Measurements from ENCODE around the gene KRT23. TPM values are rescaled to one million over a fixed set of nuclear protein-coding genes. Genes with fewer than 3 reads are reported as not detected.

KRT23 gene
- total RNA-seq, 1 experiment from 2014 or later = 19.0 TPM

DNA sequence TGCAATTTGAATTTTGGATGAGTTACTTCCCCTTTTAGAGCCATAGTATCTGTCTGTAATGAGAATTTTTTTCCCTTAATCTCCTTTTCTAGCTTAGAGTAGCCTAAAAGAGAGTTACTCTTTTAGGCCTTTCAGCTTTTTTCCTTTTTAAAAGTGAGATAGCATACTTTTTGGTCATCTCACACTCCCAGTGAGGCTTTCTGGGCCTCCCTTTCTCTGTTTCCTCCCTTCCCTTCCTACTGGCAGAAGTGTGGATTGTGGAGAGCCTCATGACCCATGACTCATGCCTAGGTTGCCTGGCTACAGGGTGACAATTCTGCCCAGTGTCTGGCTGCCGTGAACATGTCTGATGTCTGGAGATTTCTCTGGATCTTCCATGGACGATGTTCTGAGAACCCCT, 15.2 kb downstream of the KRT23 start:
- no peak for DNase-seq (ENCODE audit: low read depth, low spot score)
- Histone ChIP-seq H3K4me3 (replicated peaks in 1 of 2; ENCODE audit: low read depth in 1 of 2, low read length in 2 of 2) (0 out of 4 replicates have a peak overlapping the region, but pooled peaks of 1 of the 2 experiments have one; percentile 5), H3K4me1 (ENCODE audit: control insufficient read depth in 1 of 2, insufficient read depth in 2 of 2, low read length in 2 of 2) (peaks cover 20 to 40% of the 10 kb centered on the region in 2 experiments), H3K9me3 (ENCODE audit: control insufficient read depth in 1 of 2, insufficient read depth in 1 of 2, low read depth in 1 of 2, low read length in 2 of 2) (no peaks in the 10 kb centered on the region), H4K20me1 (ENCODE audit: insufficient read depth) (no peaks in the 10 kb centered on the region), H3K9ac (ENCODE audit: low read length) (peak overlapping the region; percentile 53), H3K9me2 (ENCODE audit: insufficient read depth) (no peaks in the 10 kb centered on the region), H3K27me3 (ENCODE audit: insufficient read depth, low read length) (no peaks in the 10 kb centered on the region), H3K4me2 (ENCODE audit: low read length) (peak overlapping the region; percentile 55), H2AFZ (ENCODE audit: low read depth, low read length, poor library complexity, severe bottlenecking) (peak overlapping the region; percentile 74), H3K27ac (ENCODE audit: low read depth, low read length) (peak overlapping the region; percentile 69), H3K36me3 (ENCODE audit: control insufficient read depth in 1 of 2, insufficient read depth in 2 of 2, low read length in 2 of 2) (peaks cover 0 to 6% of the 10 kb centered on the region in 2 experiments; a peak in 1 of 4 replicates), H3K79me2 (ENCODE audit: insufficient read depth, low read length) (no peaks in the 10 kb centered on the region)
- TSS peak; percentile 44 for BruUV-seq (replicated peaks)
- intact Hi-C loops (cut with micrococcal nuclease) = no loop called here
- TF ChIP-seq EZH2phosphoT487 (IDR thresholded peaks at IDR 0.05; ENCODE audit: borderline replicate concordance) (no peak), SP1 (IDR thresholded peaks at IDR 0.05; ENCODE audit: low read depth) (0 out of 2 replicates have a peak, but pooled peaks have one; percentile 35), ZFX (IDR thresholded peaks at IDR 0.05) (peak; percentile 48; the same call in 1 of the 2 replicates), YY1 (IDR thresholded peaks at IDR 0.05; ENCODE audit: extremely low read depth, insufficient replicate concordance, low read depth, low read length) (peak; percentile 22), CEBPB (IDR thresholded peaks at IDR 0.05; ENCODE audit: low read depth) (no peak), CBX3 (IDR thresholded peaks at IDR 0.05; ENCODE audit: low read depth) (peak; percentile 77), POLR2A (IDR thresholded peaks at IDR 0.05; ENCODE audit: borderline replicate concordance, extremely low read depth, insufficient read depth, insufficient read length) (no peak), SIN3A (IDR thresholded peaks at IDR 0.05; ENCODE audit: low read depth) (no peak), POLR2AphosphoS5 (IDR thresholded peaks at IDR 0.05; ENCODE audit: low read depth, low read length) (no peak), EZH2 (IDR thresholded peaks at IDR 0.05) (no peak), TCF7L2 (IDR thresholded peaks at IDR 0.05; ENCODE audit: borderline replicate concordance, extremely low read depth, insufficient read depth, insufficient read length) (no peak), RAD21 (IDR thresholded peaks at IDR 0.05; ENCODE audit: low read depth) (no peak), SRF (IDR thresholded peaks at IDR 0.05; ENCODE audit: low read depth) (no peak), FOSL1 (IDR thresholded peaks at IDR 0.05; ENCODE audit: low read depth) (peak; percentile 70), ELF1 (IDR thresholded peaks at IDR 0.05; ENCODE audit: borderline replicate concordance, low read depth) (no peak), JUND (IDR thresholded peaks at IDR 0.05) (peak; percentile 71), EGR1 (IDR thresholded peaks at IDR 0.05; ENCODE audit: low read depth) (no peak)
- TF ChIP-seq, protein P1, sequence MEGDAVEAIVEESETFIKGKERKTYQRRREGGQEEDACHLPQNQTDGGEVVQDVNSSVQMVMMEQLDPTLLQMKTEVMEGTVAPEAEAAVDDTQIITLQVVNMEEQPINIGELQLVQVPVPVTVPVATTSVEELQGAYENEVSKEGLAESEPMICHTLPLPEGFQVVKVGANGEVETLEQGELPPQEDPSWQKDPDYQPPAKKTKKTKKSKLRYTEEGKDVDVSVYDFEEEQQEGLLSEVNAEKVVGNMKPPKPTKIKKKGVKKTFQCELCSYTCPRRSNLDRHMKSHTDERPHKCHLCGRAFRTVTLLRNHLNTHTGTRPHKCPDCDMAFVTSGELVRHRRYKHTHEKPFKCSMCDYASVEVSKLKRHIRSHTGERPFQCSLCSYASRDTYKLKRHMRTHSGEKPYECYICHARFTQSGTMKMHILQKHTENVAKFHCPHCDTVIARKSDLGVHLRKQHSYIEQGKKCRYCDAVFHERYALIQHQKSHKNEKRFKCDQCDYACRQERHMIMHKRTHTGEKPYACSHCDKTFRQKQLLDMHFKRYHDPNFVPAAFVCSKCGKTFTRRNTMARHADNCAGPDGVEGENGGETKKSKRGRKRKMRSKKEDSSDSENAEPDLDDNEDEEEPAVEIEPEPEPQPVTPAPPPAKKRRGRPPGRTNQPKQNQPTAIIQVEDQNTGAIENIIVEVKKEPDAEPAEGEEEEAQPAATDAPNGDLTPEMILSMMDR (IDR thresholded peaks at IDR 0.05 in 2 of 3, conservative IDR thresholded peaks at IDR 0.05 in 1 of 3; ENCODE audit: borderline replicate concordance in 1 of 3, insufficient read depth in 1 of 3, low read depth in 2 of 3, low read length in 2 of 3) = no peak
- TF ChIP-seq, protein P2, sequence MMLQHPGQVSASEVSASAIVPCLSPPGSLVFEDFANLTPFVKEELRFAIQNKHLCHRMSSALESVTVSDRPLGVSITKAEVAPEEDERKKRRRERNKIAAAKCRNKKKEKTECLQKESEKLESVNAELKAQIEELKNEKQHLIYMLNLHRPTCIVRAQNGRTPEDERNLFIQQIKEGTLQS (IDR thresholded peaks at IDR 0.05) = no peak
- TF ChIP-seq, protein P3, sequence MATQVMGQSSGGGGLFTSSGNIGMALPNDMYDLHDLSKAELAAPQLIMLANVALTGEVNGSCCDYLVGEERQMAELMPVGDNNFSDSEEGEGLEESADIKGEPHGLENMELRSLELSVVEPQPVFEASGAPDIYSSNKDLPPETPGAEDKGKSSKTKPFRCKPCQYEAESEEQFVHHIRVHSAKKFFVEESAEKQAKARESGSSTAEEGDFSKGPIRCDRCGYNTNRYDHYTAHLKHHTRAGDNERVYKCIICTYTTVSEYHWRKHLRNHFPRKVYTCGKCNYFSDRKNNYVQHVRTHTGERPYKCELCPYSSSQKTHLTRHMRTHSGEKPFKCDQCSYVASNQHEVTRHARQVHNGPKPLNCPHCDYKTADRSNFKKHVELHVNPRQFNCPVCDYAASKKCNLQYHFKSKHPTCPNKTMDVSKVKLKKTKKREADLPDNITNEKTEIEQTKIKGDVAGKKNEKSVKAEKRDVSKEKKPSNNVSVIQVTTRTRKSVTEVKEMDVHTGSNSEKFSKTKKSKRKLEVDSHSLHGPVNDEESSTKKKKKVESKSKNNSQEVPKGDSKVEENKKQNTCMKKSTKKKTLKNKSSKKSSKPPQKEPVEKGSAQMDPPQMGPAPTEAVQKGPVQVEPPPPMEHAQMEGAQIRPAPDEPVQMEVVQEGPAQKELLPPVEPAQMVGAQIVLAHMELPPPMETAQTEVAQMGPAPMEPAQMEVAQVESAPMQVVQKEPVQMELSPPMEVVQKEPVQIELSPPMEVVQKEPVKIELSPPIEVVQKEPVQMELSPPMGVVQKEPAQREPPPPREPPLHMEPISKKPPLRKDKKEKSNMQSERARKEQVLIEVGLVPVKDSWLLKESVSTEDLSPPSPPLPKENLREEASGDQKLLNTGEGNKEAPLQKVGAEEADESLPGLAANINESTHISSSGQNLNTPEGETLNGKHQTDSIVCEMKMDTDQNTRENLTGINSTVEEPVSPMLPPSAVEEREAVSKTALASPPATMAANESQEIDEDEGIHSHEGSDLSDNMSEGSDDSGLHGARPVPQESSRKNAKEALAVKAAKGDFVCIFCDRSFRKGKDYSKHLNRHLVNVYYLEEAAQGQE (IDR thresholded peaks at IDR 0.05; ENCODE audit: low read depth) = no peak
- TF ChIP-seq, protein P4, sequence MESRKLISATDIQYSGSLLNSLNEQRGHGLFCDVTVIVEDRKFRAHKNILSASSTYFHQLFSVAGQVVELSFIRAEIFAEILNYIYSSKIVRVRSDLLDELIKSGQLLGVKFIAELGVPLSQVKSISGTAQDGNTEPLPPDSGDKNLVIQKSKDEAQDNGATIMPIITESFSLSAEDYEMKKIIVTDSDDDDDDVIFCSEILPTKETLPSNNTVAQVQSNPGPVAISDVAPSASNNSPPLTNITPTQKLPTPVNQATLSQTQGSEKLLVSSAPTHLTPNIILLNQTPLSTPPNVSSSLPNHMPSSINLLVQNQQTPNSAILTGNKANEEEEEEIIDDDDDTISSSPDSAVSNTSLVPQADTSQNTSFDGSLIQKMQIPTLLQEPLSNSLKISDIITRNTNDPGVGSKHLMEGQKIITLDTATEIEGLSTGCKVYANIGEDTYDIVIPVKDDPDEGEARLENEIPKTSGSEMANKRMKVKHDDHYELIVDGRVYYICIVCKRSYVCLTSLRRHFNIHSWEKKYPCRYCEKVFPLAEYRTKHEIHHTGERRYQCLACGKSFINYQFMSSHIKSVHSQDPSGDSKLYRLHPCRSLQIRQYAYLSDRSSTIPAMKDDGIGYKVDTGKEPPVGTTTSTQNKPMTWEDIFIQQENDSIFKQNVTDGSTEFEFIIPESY (IDR thresholded peaks at IDR 0.05; ENCODE audit: extremely low read depth, insufficient replicate concordance, low read length) = no peak
- TF ChIP-seq, protein P5, sequence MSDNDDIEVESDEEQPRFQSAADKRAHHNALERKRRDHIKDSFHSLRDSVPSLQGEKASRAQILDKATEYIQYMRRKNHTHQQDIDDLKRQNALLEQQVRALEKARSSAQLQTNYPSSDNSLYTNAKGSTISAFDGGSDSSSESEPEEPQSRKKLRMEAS (IDR thresholded peaks at IDR 0.05) = 0 out of 2 replicates have a peak, but pooled peaks have one; percentile 58
- ChIA-PET RAD21 (ENCODE audit: low non-redundant PET in 1 of 2, low total read pairs in 2 of 2, uncharacterized antibody in 2 of 2, unreplicated experiment in 2 of 2) (no interaction called here), CTCF (interaction anchor here (1.3 kb wide), 1 partner anchor 13 kb away, joined by 3 read pairs; no protein-coding TSS in a partner anchor), POLR2A (no interaction called here)
- ATAC-seq = peak; percentile 96

Measured in HCT116 (cell line).